GM23338 (cell line): ENCODE measurements around the gene CNST. TPM values are rescaled to one million over a fixed set of nuclear protein-coding genes. Genes with fewer than 3 reads are reported as not detected.

Experiments used
- ATAC-seq: fragments of 200-7000 bp; cut with Tn5 transposase; 3 replicates; pipeline ENCODE4 v1.9.1; 2020
- DNase-seq: peaks from one replicate; pipeline ENCODE4 v3.0.0-alpha.2; 2015; ENCODE audit warnings: low spot score
- H2AFZ ChIP-seq: fragments of 200-600 bp; sonication (generic); 2 replicates; pipeline ENCODE4 v1.8.0; 2016; ENCODE audit warnings: antibody characterized with exemption, mild to moderate bottlenecking, moderate library complexity
- H3F3A ChIP-seq: fragments of 200-600 bp; sonication (generic); replicated peaks from 2 replicates; pipeline ENCODE4 v1.8.0; 2017; ENCODE audit warnings: antibody characterized with exemption, mixed run types, low read depth
- H3K27ac ChIP-seq: fragments of 200-600 bp; sonication (generic); 2 replicates; pipeline ENCODE4 v1.6.1; 2016; ENCODE audit warnings: low read depth
- H3K27me3 ChIP-seq: fragments of 200-600 bp; sonication (generic); 2 replicates; pipeline ENCODE4 v1.8.0; 2016; ENCODE audit warnings: mild to moderate bottlenecking, mixed run types, moderate library complexity; ENCODE audit not compliant: insufficient read depth
- H3K36me3 ChIP-seq: fragments of 200-600 bp; sonication (generic); 2 replicates; pipeline ENCODE4 v1.8.0; 2016; ENCODE audit warnings: mild to moderate bottlenecking; ENCODE audit not compliant: insufficient read depth
- H3K4me1 ChIP-seq: fragments of 200-600 bp; sonication (generic); 2 replicates; pipeline ENCODE4 v1.8.0; 2016; ENCODE audit warnings: mild to moderate bottlenecking, moderate library complexity; ENCODE audit not compliant: insufficient read depth
- H3K4me2 ChIP-seq: fragments of 200-600 bp; sonication (generic); 2 replicates; pipeline ENCODE4 v1.7.1; 2017; ENCODE audit warnings: mixed run types
- H3K4me3 ChIP-seq: fragments of 200-600 bp; sonication (generic); 2 replicates; pipeline ENCODE4 v1.6.1; 2016; ENCODE audit warnings: mixed run types
- H3K79me2 ChIP-seq: fragments of 200-600 bp; sonication (generic); replicated peaks from 2 replicates; pipeline ENCODE4 v1.8.0; 2017; ENCODE audit warnings: mild to moderate bottlenecking; ENCODE audit not compliant: insufficient read depth
- H3K9me2 ChIP-seq: fragments of 200-600 bp; sonication (generic); 2 replicates; pipeline ENCODE4 v1.8.0; 2017; ENCODE audit not compliant: insufficient read depth
- H4K20me1 ChIP-seq: fragments of 200-600 bp; sonication (generic); replicated peaks from 2 replicates; pipeline ENCODE4 v1.8.0; 2017; ENCODE audit warnings: mild to moderate bottlenecking; ENCODE audit not compliant: insufficient read depth
- H3K27ac Mint-ChIP-seq: 2 replicates; pipeline ENCODE4 v1.8.0; 2020; ENCODE audit warnings: inconsistent platforms, mild to moderate bottlenecking, moderate library complexity, mixed read lengths
- H3K27me3 Mint-ChIP-seq: 3 replicates; pipeline ENCODE4 v1.8.0; 2022; ENCODE audit warnings: low read depth, mild to moderate bottlenecking, moderate library complexity, mixed read lengths, inconsistent platforms; ENCODE audit not compliant: insufficient read depth, poor library complexity
- H3K36me3 Mint-ChIP-seq: 3 replicates; pipeline ENCODE4 v1.8.0; 2021; ENCODE audit warnings: low read depth, mild to moderate bottlenecking, inconsistent platforms, moderate library complexity, mixed read lengths
- H3K4me1 Mint-ChIP-seq: 3 replicates; pipeline ENCODE4 v1.8.0; 2020; ENCODE audit warnings: mild to moderate bottlenecking, inconsistent platforms, mixed read lengths
- H3K4me3 Mint-ChIP-seq: 3 replicates; pipeline ENCODE4 v1.8.0; 2021; ENCODE audit warnings: moderate library complexity, mild to moderate bottlenecking, inconsistent platforms, mixed read lengths
- H3K9me3 Mint-ChIP-seq: 3 replicates; pipeline ENCODE4 v1.8.0; 2020; ENCODE audit warnings: moderate library complexity, mild to moderate bottlenecking, inconsistent platforms, mixed read lengths
- CREB1 ChIP-seq: fragments of 250-450 bp; sonication (Bioruptor Pico); IDR thresholded peaks from 2 replicates; pipeline ENCODE4 v1.5.0; 2020; ENCODE audit warnings: low read depth, mild to moderate bottlenecking, moderate library complexity
- EZH2 ChIP-seq: fragments of 200-600 bp; sonication (generic); IDR thresholded peaks from one replicate; pipeline ENCODE4 v1.8.0; 2017; ENCODE audit warnings: antibody characterized with exemption, mild to moderate bottlenecking, low read depth; ENCODE audit not compliant: unreplicated experiment
- EZH2phosphoT487 ChIP-seq: fragments of 200-600 bp; sonication (generic); IDR thresholded peaks from one replicate; pipeline ENCODE4 v1.8.1; 2018; ENCODE audit warnings: antibody characterized with exemption; ENCODE audit not compliant: unreplicated experiment
- JUNB ChIP-seq: IDR thresholded peaks from one replicate; pipeline ENCODE4 v1.6.1; 2016; ENCODE audit warnings: antibody characterized with exemption; ENCODE audit not compliant: unreplicated experiment
- NANOG ChIP-seq: IDR thresholded peaks from 2 replicates; pipeline ENCODE4 v1.6.1; 2016; ENCODE audit warnings: antibody characterized with exemption, borderline replicate concordance
- REST ChIP-seq: IDR thresholded peaks from one replicate; pipeline ENCODE4 v1.6.1; 2018; ENCODE audit warnings: antibody characterized with exemption; ENCODE audit not compliant: unreplicated experiment
- STAT1 ChIP-seq: IDR thresholded peaks from one replicate; pipeline ENCODE4 v1.6.1; 2016; ENCODE audit warnings: antibody characterized with exemption; ENCODE audit not compliant: unreplicated experiment
- ZNF114 ChIP-seq: fragments of 250-450 bp; sonication (Bioruptor Pico); IDR thresholded peaks from 2 replicates; pipeline ENCODE4 v1.5.0; 2020; ENCODE audit warnings: mild to moderate bottlenecking, moderate library complexity
- polyA plus RNA-seq: library from polyadenylated mRNA; unstranded; fragments of >200 nt; fragmentation: Nextera tagmentation; extraction: Ambion mirVana; gene quantifications from 2 replicates; pipeline ENCODE4 v1.2.1, GENCODE V29; 2016
- total RNA-seq: library from RNA; depleted of rRNA; stranded (reverse); fragments of >200 nt; shearing (Covaris generic); gene quantifications from 2 replicates; pipeline ENCODE4 v1.2.3, GENCODE V29; 2014
- TF ChIP-seq, protein P1 (sequence below), 2 experiments: fragments of 200-600 bp in 1 of 2; sonication (generic) in 1 of 2; conservative IDR thresholded peaks; 2 replicates each; pipeline versions ENCODE4 v1.5.1 to v1.6.1; 2016 to 2017; ENCODE audit warnings: antibody characterized with exemption in 2 of 2, low read depth in 2 of 2, mild to moderate bottlenecking in 2 of 2, moderate library complexity in 1 of 2

CNST gene
- total and polyA plus RNA-seq, 2 experiments from 2014 or later, result 8.1 to 17.6 TPM

DNA sequence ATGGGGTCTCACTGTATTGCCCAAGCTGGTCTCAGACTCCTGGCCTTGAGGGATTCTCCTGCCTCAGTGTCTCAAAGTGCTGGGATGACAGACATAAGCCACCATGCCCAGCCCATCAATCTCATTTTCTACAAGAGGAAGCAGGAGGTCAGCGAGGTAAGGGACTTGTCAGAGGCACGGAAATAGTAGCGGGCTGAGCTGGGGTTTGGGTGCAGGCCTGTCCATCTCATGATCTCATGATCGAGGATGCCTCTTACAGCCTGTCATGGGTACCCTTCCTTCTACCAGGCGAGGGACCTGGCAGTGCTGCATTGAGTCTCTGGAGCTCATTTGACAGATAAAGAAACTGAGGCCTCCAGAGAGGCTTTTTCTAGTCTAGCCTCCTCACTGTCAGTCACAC, 129.4 kb downstream of the CNST start:
- H3K4me1 ChIP-seq, result no peaks in the 10 kb centered on the region
- H3K79me2 ChIP-seq, result no peaks in the 10 kb centered on the region
- peaks cover 22% of the 10 kb centered on the region for H3K36me3 Mint-ChIP-seq
- no peaks in the 10 kb centered on the region for H4K20me1 ChIP-seq
- H3K9me2 ChIP-seq, result no peaks in the 10 kb centered on the region
- peaks cover 50% of the 10 kb centered on the region for H3K9me3 Mint-ChIP-seq
- H3K27me3 ChIP-seq, result no peaks in the 10 kb centered on the region
- no peak overlapping the region for H3K27ac Mint-ChIP-seq
- TF ChIP-seq STAT1 (no peak), REST (no peak), EZH2phosphoT487 (no peak), ZNF114 (CRISPR knock-in tag) (no peak), EZH2 (no peak), CREB1 (CRISPR knock-in tag) (no peak)
- peaks cover 21% of the 10 kb centered on the region for H3K27me3 Mint-ChIP-seq
- H3K4me1 Mint-ChIP-seq, result no peaks in the 10 kb centered on the region; the same call in 2 of the 3 replicates
- no peak for DNase-seq
- no peaks in the 10 kb centered on the region for H3F3A ChIP-seq
- H3K27ac ChIP-seq, result no peak overlapping the region
- no peak overlapping the region for H3K4me3 ChIP-seq
- ATAC-seq, result no peak
- no peak overlapping the region for H3K4me3 Mint-ChIP-seq
- no peak overlapping the region for H2AFZ ChIP-seq
- H3K36me3 ChIP-seq, result no peaks in the 10 kb centered on the region; the same call in 1 of the 2 replicates
- no peak overlapping the region for H3K4me2 ChIP-seq

GRCh38 chr1:246698466-246699094, 132.3 kb downstream of the CNST start:
- Histone ChIP-seq H3K79me2 (no peaks in the 10 kb centered on the region), H3K27me3 (no peaks in the 10 kb centered on the region), H3K4me1 (no peaks in the 10 kb centered on the region), H3F3A (no peaks in the 10 kb centered on the region), H3K4me3 (peak overlapping the region; percentile 37; the same call in 1 of the 2 replicates), H4K20me1 (no peaks in the 10 kb centered on the region), H3K9me2 (no peaks in the 10 kb centered on the region), H2AFZ (peak overlapping the region; percentile 52; the same call in 1 of the 2 replicates), H3K36me3 (no peaks in the 10 kb centered on the region; the same call in 1 of the 2 replicates), H3K4me2 (0 out of 2 replicates have a peak overlapping the region, but pooled peaks have one; percentile 56), H3K27ac (no peak overlapping the region)
- Mint-ChIP-seq H3K27me3 (peaks cover 17% of the 10 kb centered on the region), H3K27ac (no peak overlapping the region), H3K9me3 (peaks cover 28% of the 10 kb centered on the region), H3K36me3 (peaks cover 12% of the 10 kb centered on the region), H3K4me3 (peak overlapping the region; percentile 46; the same call in 1 of the 3 replicates), H3K4me1 (no peaks in the 10 kb centered on the region; the same call in 2 of the 3 replicates)
- no peak for DNase-seq
- ATAC-seq, result no peak
- no peak for TF ChIP-seq JUNB
- no peak for TF ChIP-seq STAT1
- no peak for TF ChIP-seq EZH2
- TF ChIP-seq, protein P1, sequence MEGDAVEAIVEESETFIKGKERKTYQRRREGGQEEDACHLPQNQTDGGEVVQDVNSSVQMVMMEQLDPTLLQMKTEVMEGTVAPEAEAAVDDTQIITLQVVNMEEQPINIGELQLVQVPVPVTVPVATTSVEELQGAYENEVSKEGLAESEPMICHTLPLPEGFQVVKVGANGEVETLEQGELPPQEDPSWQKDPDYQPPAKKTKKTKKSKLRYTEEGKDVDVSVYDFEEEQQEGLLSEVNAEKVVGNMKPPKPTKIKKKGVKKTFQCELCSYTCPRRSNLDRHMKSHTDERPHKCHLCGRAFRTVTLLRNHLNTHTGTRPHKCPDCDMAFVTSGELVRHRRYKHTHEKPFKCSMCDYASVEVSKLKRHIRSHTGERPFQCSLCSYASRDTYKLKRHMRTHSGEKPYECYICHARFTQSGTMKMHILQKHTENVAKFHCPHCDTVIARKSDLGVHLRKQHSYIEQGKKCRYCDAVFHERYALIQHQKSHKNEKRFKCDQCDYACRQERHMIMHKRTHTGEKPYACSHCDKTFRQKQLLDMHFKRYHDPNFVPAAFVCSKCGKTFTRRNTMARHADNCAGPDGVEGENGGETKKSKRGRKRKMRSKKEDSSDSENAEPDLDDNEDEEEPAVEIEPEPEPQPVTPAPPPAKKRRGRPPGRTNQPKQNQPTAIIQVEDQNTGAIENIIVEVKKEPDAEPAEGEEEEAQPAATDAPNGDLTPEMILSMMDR (conservative IDR thresholded peaks at IDR 0.05; ENCODE audit: low read depth in 2 of 2), result no peak
- TF ChIP-seq NANOG, result no peak
